BLaER1 (cell line): Measurements from ENCODE around the gene SOBP.
A peak's percentile ranks its signal among the peaks of the same experiment; 100 is the strongest.

Experiments
- H3K27ac ChIP-seq: shearing (Covaris generic); formaldehyde crosslinking; 2 replicates; pipeline ENCODE4 v1.8.1; 2022
- H3K27me3 ChIP-seq: shearing (Covaris generic); formaldehyde crosslinking; 2 replicates; pipeline ENCODE4 v1.8.1; 2022
- H3K36me3 ChIP-seq: shearing (Covaris generic); formaldehyde crosslinking; 2 replicates; pipeline ENCODE4 v1.8.1; 2022
- H3K4me1 ChIP-seq: shearing (Covaris generic); formaldehyde crosslinking; 2 replicates; pipeline ENCODE4 v1.8.1; 2022
- H3K4me2 ChIP-seq: shearing (Covaris generic); formaldehyde crosslinking; 2 replicates; pipeline ENCODE4 v1.8.1; 2022
- H3K4me3 ChIP-seq: shearing (Covaris generic); formaldehyde crosslinking; 2 replicates; pipeline ENCODE4 v1.8.1; 2022
- H3K9ac ChIP-seq: shearing (Covaris generic); formaldehyde crosslinking; 2 replicates; pipeline ENCODE4 v1.8.1; 2022
- H3K9me3 ChIP-seq: shearing (Covaris generic); formaldehyde crosslinking; 2 replicates; pipeline ENCODE4 v1.8.1; 2022
- H4K20me1 ChIP-seq: shearing (Covaris generic); formaldehyde crosslinking; 2 replicates; pipeline ENCODE4 v1.8.1; 2022
- Cebpa-rat ChIP-seq: shearing (Covaris generic); IDR thresholded peaks from 2 replicates; pipeline ENCODE4 v1.8.1; 2022

Gene SOBP

GRCh38 chr6:107489636-107490565 is at the start of gene SOBP:
Gene SOBP (plus strand): TSS chr6:107490117. CDS start chr6:107490617, 500 bp downstream.
- H4K20me1 ChIP-seq = peaks cover 55% of the 10 kb centered on the region
- peaks cover 25% of the 10 kb centered on the region for H3K4me1 ChIP-seq
- no peak within 1 kb of the TSS for H3K9ac ChIP-seq
- peak within 1 kb of the TSS; percentile 92 for H3K4me2 ChIP-seq
- H3K4me3 ChIP-seq = peak within 1 kb of the TSS; percentile 72
- H3K27ac ChIP-seq = no peak within 1 kb of the TSS
- peaks cover 95% of the 10 kb centered on the region for H3K27me3 ChIP-seq
- H3K36me3 ChIP-seq = no peaks in the 10 kb centered on the region
- no peak for TF ChIP-seq Cebpa-rat
- H3K9me3 ChIP-seq = no peaks in the 10 kb centered on the region

DNA sequence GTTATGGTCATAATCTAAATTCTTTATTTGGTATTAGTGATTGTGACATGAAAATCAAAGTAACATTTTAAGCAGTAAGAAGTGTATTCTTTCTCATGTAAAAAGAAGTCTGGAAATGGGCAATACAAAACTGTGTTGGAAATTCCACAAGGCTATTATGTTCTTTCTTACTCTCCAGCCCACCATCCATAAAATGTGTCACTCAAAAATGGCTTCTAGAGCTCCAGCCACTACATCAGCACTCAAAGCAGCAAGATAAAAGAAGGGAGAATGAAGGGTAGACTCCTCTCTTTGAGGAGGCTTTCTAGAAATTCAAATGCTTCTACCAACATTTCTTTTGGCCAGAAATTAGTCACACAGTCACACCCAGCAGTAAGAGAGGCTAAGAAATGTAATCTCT is 49.0 kb upstream of the SOBP start:
- Histone ChIP-seq H3K27ac (no peak overlapping the region), H3K4me3 (no peak overlapping the region), H3K9me3 (peaks cover 9% of the 10 kb centered on the region), H3K4me2 (no peak overlapping the region), H3K27me3 (no peaks in the 10 kb centered on the region), H3K36me3 (peaks cover 5% of the 10 kb centered on the region; the same call in 1 of the 2 replicates), H3K9ac (no peak overlapping the region), H3K4me1 (no peaks in the 10 kb centered on the region), H4K20me1 (no peaks in the 10 kb centered on the region)
- TF ChIP-seq Cebpa-rat = no peak

DNA sequence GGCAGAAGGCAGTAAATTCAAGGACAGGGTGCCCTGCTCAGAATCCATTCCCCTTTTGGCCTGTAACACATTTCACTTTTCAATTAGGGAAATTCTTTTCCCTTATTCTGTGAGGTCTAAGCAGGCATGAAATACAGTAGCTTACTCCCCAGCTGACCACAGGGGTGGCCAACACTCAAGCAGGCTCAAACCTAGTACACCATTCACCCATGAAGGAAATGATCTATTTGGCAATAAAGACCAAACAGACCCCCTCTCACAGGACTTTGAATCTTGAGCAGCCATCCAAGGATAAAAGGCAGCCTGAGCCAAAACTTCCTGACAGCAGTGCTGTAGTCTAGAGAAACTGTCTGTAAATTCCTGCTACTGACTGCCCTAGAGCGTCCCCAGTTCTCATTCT is 48.2 kb upstream of the SOBP start:
- Histone ChIP-seq H4K20me1 (no peaks in the 10 kb centered on the region), H3K27me3 (no peaks in the 10 kb centered on the region), H3K4me3 (no peak overlapping the region), H3K4me2 (no peak overlapping the region), H3K36me3 (peaks cover 13% of the 10 kb centered on the region), H3K9ac (no peak overlapping the region), H3K27ac (no peak overlapping the region), H3K9me3 (peaks cover 17% of the 10 kb centered on the region), H3K4me1 (no peaks in the 10 kb centered on the region)
- TF ChIP-seq Cebpa-rat = no peak

DNA sequence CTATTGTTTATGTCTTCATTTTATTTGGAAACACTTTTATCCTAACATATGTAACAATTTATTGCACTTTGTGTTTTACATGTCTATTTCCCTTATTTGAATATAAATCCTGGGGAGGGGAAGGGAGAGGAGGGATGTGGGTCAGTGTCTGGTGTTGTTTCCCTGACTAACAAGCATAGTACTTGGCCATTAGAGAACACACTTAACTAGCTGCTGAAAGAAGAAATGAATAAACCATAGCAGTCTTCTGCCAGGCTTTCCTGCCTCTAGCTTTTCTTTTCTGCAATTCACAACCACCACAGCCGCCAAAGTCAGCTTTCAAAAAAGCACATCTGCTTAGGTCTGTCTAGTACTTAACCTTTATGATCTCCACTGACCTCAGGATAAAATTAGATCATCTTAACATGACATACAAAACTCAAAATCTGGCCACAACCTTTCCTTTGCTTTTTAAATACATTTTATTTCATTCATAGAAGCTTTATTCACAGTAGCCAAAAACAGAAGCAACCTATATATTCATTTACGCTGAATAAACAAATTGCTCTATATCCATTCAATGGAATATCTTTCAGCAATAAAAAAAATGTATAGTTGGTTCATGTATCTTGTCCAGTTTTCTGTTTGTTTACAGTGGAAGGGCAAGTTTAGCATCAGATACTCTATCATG is 46.8 kb upstream of the SOBP start:
- Histone ChIP-seq H4K20me1 (no peaks in the 10 kb centered on the region), H3K4me1 (no peaks in the 10 kb centered on the region), H3K9me3 (peaks cover 30% of the 10 kb centered on the region), H3K27ac (no peak overlapping the region), H3K9ac (no peak overlapping the region), H3K4me3 (no peak overlapping the region), H3K36me3 (peaks cover 23% of the 10 kb centered on the region), H3K27me3 (no peaks in the 10 kb centered on the region), H3K4me2 (no peak overlapping the region)
- no peak for TF ChIP-seq Cebpa-rat

GRCh38 chr6:107443608-107444267 is 46.2 kb upstream of the SOBP start:
- no peak overlapping the region for H3K9ac ChIP-seq
- no peak overlapping the region for H3K4me3 ChIP-seq
- peaks cover 28% of the 10 kb centered on the region for H3K36me3 ChIP-seq
- no peak for TF ChIP-seq Cebpa-rat
- no peak overlapping the region for H3K27ac ChIP-seq
- H3K4me1 ChIP-seq = no peaks in the 10 kb centered on the region
- no peak overlapping the region for H3K4me2 ChIP-seq
- no peaks in the 10 kb centered on the region for H3K27me3 ChIP-seq
- no peaks in the 10 kb centered on the region for H4K20me1 ChIP-seq
- peaks cover 37% of the 10 kb centered on the region for H3K9me3 ChIP-seq

DNA sequence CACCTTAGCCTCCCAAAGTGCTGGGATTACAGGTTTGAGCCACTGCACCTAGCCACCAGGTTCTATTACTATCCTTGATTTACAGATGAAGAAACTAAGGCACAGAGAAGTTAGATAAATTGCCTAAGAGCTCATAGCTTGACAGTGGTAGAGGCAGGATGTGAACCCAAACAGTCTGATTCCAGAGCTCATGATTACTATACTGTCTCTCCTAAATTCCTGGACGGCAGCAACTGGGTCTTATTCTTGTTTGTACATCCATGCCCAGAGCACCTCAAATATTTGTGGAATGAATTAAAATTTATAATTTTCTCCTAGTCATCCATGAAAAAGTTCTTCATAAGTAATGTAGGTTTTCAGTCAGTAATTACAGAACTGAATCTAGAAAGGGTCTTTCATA is 45.6 kb upstream of the SOBP start:
- Histone ChIP-seq H4K20me1 (no peaks in the 10 kb centered on the region), H3K9ac (no peak overlapping the region), H3K9me3 (peaks cover 42% of the 10 kb centered on the region), H3K4me3 (no peak overlapping the region), H3K27ac (no peak overlapping the region), H3K36me3 (peaks cover 30% of the 10 kb centered on the region), H3K4me2 (no peak overlapping the region), H3K27me3 (no peaks in the 10 kb centered on the region), H3K4me1 (no peaks in the 10 kb centered on the region)
- TF ChIP-seq Cebpa-rat = no peak

DNA sequence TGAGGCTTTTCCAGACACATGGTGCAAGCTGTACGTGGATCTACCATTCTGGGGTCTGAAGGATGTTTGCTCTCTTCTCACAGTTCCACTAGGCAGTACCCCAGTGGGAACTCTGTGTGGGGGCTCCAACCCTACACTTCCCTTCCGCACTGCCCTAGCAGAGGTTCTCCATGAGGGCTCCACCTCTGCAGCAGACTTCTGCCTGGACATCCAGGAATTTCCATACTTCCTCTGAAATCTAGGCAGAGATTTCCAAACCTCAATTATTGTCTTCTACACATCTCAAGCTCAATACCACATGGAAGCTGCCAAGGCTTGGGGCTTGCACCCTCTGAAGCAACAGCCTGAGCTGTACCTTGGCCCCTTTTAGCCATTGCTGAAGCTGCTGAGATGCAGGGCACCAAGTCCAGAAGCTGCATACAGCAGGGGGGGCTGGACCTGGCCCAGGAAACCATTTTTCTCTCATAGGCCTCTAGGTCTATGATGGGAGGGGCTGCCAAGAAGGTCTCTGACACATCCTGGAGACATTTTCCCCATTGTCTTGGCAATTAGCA is 42.2 kb upstream of the SOBP start:
- no peaks in the 10 kb centered on the region for H4K20me1 ChIP-seq
- TF ChIP-seq Cebpa-rat = no peak
- no peak overlapping the region for H3K4me2 ChIP-seq

GRCh38 chr6:107448776-107449175 is 41.1 kb upstream of the SOBP start:
- H4K20me1 ChIP-seq = no peaks in the 10 kb centered on the region
- peaks cover 53% of the 10 kb centered on the region for H3K36me3 ChIP-seq
- H3K9me3 ChIP-seq = peaks cover 67% of the 10 kb centered on the region
- no peak overlapping the region for H3K4me2 ChIP-seq
- no peaks in the 10 kb centered on the region for H3K27me3 ChIP-seq
- no peaks in the 10 kb centered on the region for H3K4me1 ChIP-seq
- no peak overlapping the region; the same call in 1 of the 2 replicates for H3K4me3 ChIP-seq
- H3K27ac ChIP-seq = no peak overlapping the region
- TF ChIP-seq Cebpa-rat = no peak
- no peak overlapping the region for H3K9ac ChIP-seq

More for the DNA sequence above, 42.2 kb upstream of the SOBP start:
- Histone ChIP-seq H3K36me3 (peaks cover 51% of the 10 kb centered on the region), H3K9me3 (peaks cover 67% of the 10 kb centered on the region), H3K4me1 (no peaks in the 10 kb centered on the region), H3K27ac (no peak overlapping the region), H3K27me3 (no peaks in the 10 kb centered on the region), H3K9ac (no peak overlapping the region), H3K4me3 (no peak overlapping the region)

DNA sequence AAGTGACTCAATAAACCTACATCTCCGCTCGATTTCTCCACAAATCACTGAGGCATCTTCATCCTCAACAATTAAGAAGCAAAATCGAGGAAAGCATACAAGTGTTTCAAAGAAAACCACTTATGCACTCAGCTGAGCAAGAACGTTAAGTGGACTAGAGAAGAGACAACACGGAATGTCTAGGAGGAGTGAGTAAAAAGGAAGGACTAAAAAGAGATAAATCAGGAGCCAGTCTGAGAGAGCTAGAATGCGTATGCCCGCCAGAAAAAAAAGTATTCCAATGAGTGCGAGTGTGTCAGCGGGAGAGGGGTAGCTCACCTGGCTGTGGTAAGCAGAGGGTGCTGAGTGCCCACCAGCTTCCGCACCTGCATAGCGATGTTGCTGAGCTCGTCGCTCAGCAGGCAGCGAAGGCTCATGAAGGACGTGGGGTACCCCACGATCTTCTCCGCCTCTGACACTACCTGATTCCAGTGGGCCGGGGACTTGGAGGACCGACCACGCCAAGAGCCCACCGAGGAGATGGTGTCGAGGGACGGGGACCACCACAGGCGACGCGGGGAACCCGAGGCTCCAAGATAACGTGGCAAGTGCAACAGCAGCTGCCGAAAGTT is 31.1 kb upstream of the SOBP start:
- Histone ChIP-seq H3K27me3 (no peaks in the 10 kb centered on the region), H3K27ac (peak overlapping the region; percentile 79)

More for the DNA sequence above, 31.1 kb upstream of the SOBP start:
- no peak for TF ChIP-seq Cebpa-rat
- peaks cover 10% of the 10 kb centered on the region; the same call in 1 of the 2 replicates for H3K36me3 ChIP-seq
- H3K9ac ChIP-seq = peak overlapping the region; percentile 88
- H3K4me1 ChIP-seq = peaks cover 15% of the 10 kb centered on the region
- no peaks in the 10 kb centered on the region for H3K9me3 ChIP-seq
- H3K4me2 ChIP-seq = peak overlapping the region; percentile 90
- H4K20me1 ChIP-seq = no peaks in the 10 kb centered on the region
- peak overlapping the region; percentile 83 for H3K4me3 ChIP-seq
